Measurements from ENCODE around the gene ABHD16A. TPM values are rescaled to one million over a fixed set of nuclear protein-coding genes. Genes with fewer than 3 reads are reported as not detected.

The ABHD16A gene
- total RNA-seq = 10 to 100 TPM; 37.0 to 41.0 TPM
- polyA plus RNA-seq = 45.5 TPM

DNA sequence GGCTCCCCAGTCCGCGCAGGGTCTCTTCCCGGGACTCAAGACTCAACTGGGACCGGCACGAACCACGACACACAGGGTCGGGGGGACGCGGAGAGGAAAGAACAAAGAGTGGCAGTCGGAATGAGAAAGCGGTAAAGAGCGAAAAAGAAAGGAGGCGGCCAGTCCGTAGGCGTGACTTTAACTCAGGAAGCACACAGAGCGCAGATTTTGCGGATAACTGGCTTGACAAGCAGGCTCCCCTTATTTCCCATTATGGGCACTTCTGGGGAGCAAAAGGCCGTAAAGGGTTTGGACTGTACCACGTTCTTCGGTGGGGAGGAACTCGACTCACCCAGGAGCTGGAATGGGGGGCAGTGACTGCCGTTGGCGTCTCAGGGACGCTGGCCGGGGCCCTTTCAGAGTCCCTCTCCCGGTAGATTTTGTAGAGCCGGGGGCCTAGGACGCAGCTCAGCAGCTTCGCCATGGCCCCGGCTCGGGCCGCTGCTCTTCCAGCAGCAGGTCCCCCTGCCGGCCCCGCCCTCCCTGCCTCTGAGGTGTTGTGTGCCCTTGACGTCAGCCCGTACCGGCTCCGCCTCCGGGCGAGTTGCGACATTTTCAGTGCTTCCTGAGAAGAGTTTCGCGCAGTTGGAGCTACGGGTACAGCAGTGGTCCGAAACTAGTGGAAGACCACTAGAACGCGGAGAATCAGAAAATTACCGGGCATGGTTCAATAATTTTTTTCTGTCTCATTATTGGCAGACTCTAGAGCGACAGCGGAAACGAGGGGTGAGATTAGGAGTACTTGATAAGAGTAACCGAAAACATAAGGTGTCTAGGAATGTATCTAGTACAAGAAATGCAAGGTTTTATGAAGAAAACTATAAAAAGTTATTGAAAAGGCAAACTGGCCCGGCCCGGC lies at the start of gene ABHD16A:
ABHD16A (minus strand) TSS at position 506 of the 898 bp plus-strand sequence; CDS start at position 463, 43 bp downstream.
- H3K9me3 Mint-ChIP-seq = no peaks in the 10 kb centered on the region
- H3K27ac ChIP-seq (ENCODE audit: low read depth, low read length) = peak within 1 kb of the TSS; percentile 98
- H3K27me3 ChIP-seq (ENCODE audit: insufficient read depth, low read length, poor library complexity, severe bottlenecking) = no peaks in the 10 kb centered on the region
- peaks cover 9% of the 10 kb centered on the region for H3K36me3 ChIP-seq (ENCODE audit: insufficient read depth, low read length)
- peak within 1 kb of the TSS; percentile 88 to 100 (median 96) for H3K27ac Mint-ChIP-seq
- H3K27me3 Mint-ChIP-seq = peaks cover 0 to 1% of the 10 kb centered on the region in 2 donors
- peak; percentile 95 to 97 (median 96) for DNase-seq
- peak within 1 kb of the TSS; percentile 92 to 99 (median 96) for H3K4me3 Mint-ChIP-seq
- no peaks in the 10 kb centered on the region for H3K9me3 ChIP-seq (ENCODE audit: low read length)
- ChIA-PET CTCF (interaction anchor here (0.6 to 1.6 kb wide), 8 partner anchors 9 to 302 kb away, joined by 3 to 4 read pairs (median 3); partner anchors contain the start of gene LY6G5C), POLR2A (interaction anchor here (0.6 to 1.8 kb wide), 13 partner anchors 33 to 1057 kb away, joined by 3 to 13 read pairs (median 7); partner anchors contain the start of genes BAG6, CLIC1, CSNK2B and DXO)
- peaks cover 24% of the 10 kb centered on the region for H3K4me1 ChIP-seq (ENCODE audit: insufficient read depth, low read length)
- H3K4me3 ChIP-seq (ENCODE audit: low read length) = peak within 1 kb of the TSS; percentile 88
- peaks cover 28 to 39% (median 35%) of the 10 kb centered on the region in 3 donors for H3K4me1 Mint-ChIP-seq
- H3K36me3 Mint-ChIP-seq = peaks cover 0 to 33% (median 2%) of the 10 kb centered on the region in 3 donors

DNA sequence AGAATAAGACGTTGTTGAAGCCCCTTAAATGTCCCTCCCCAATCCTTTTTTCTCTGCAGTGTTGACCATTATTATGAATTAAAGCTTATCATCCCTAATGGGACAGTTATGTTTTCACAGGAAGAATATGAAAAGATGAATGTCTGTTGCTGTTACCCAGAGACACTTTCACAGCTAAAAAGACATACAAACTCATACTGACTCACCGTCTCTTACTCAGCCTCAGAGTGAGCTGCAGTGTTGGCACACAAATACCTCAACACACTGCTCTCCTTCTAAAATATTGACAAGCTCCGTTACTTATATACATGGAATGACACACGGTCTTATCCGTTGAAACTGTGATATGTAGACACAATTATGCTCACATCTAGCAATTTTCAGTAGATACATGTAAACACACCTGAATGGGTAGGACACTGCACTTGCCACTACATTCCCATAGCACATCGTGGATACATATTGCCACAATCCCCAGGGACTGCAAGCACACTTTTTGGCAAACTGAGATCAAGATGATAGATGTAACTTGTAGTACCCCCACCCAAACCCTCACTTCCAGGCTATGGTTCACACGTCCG lies 49.7 kb upstream of the ABHD16A start:
- Histone ChIP-seq H3K27ac (ENCODE audit: low read depth, low read length) (no peak overlapping the region), H3K27me3 (ENCODE audit: insufficient read depth, low read length, poor library complexity, severe bottlenecking) (no peaks in the 10 kb centered on the region), H3K9me3 (ENCODE audit: low read length) (no peaks in the 10 kb centered on the region), H3K36me3 (ENCODE audit: insufficient read depth, low read length) (no peaks in the 10 kb centered on the region), H3K4me3 (ENCODE audit: low read length) (no peak overlapping the region), H3K4me1 (ENCODE audit: insufficient read depth, low read length) (no peaks in the 10 kb centered on the region)
- Mint-ChIP-seq H3K36me3 (peaks cover 0 to 2% (median 0%) of the 10 kb centered on the region in 3 donors), H3K4me1 (no peaks in the 10 kb centered on the region), H3K9me3 (no peaks in the 10 kb centered on the region), H3K27me3 (no peaks in the 10 kb centered on the region), H3K4me3 (no peak overlapping the region), H3K27ac (no peak overlapping the region)
- POLR2A ChIA-PET = interaction anchor here (0.6 kb wide), 1 partner anchor 15 kb away, joined by 4 read pairs; no protein-coding TSS in a partner anchor
- DNase-seq = no peak
- CTCF ChIA-PET = no interaction called here

DNA sequence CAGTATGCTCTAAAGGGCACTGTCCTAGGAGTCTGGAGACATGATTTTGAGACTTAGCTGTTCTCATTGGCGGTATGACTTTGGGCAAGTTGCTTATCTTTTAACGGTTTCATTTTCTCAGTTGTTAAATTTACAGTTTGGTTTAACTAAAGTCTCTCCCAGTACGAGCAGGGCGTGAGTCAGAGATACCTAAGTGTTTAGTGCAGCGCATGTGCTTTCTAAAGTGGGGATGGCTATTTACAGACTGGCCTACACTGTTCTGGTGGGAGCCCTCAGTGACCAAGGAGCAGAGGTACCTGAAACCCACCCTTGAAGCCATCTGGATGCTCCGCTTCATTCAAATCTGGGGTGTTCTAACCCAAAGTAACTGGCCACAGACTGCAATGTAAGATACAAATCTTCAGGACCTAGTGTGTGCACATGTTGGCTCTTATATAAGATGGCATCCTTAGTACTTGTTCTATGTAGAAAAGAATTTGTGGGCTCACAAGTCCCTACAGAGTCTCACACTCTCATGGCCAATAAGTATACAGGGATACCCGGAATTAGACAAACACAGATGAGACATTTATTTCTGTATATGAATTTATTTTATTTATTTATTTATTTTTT lies 47.4 kb upstream of the ABHD16A start:
- POLR2A ChIA-PET = no interaction called here
- H3K27ac ChIP-seq (ENCODE audit: low read depth, low read length) = no peak overlapping the region
- Mint-ChIP-seq H3K27ac (peak overlapping the region in 1 of 8 donors; percentile 38), H3K4me3 (no peak overlapping the region), H3K9me3 (no peaks in the 10 kb centered on the region), H3K4me1 (no peaks in the 10 kb centered on the region), H3K36me3 (peaks cover 0 to 4% (median under 1%) of the 10 kb centered on the region in 3 donors), H3K27me3 (peaks cover 0 to 1% of the 10 kb centered on the region in 2 donors)
- CTCF ChIA-PET = no interaction called here
- no peaks in the 10 kb centered on the region for H3K4me1 ChIP-seq (ENCODE audit: insufficient read depth, low read length)
- DNase-seq = no peak
- H3K9me3 ChIP-seq (ENCODE audit: low read length) = no peaks in the 10 kb centered on the region
- no peaks in the 10 kb centered on the region for H3K27me3 ChIP-seq (ENCODE audit: insufficient read depth, low read length, poor library complexity, severe bottlenecking)
- H3K36me3 ChIP-seq (ENCODE audit: insufficient read depth, low read length) = no peaks in the 10 kb centered on the region
- no peak overlapping the region for H3K4me3 ChIP-seq (ENCODE audit: low read length)

DNA sequence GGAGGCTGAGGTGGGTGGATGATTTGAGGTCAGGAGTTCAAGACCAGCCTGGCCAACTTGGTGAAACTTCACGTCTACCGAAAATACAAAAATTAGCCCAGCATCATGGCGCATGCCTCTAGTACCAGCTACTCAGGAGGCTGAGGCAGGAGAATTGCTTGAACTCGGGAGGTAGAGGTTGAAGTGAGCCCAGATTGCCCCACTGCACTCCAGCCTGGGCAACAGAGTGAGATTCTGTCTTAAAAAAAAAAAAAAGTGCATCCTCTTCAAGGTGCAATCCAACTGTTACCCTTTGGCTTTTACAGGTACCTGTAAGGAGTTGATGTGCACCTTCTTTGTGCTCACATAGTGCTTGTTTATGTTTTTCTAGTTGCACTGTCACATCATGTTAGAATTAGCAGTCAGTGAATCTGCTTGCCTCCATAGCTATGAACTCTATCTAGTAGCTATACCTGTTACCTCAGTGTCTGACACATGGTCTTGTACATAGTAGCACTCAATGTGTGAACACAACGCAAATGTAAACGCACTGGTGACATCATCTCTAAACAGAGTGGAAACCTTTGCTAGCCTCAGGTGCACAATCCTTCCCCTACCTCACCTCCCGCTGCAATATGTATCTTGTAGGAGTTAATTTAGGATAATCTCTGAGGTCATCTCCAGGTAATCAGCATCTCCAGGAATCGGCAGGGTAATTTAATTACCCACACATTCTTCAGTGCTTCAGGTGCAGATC lies 46.3 kb upstream of the ABHD16A start:
- Histone ChIP-seq H3K36me3 (ENCODE audit: insufficient read depth, low read length) (no peaks in the 10 kb centered on the region), H3K27ac (ENCODE audit: low read depth, low read length) (no peak overlapping the region), H3K4me3 (ENCODE audit: low read length) (no peak overlapping the region), H3K4me1 (ENCODE audit: insufficient read depth, low read length) (no peaks in the 10 kb centered on the region), H3K9me3 (ENCODE audit: low read length) (no peaks in the 10 kb centered on the region), H3K27me3 (ENCODE audit: insufficient read depth, low read length, poor library complexity, severe bottlenecking) (no peaks in the 10 kb centered on the region)
- ChIA-PET CTCF (no interaction called here), POLR2A (no interaction called here)
- no peak for DNase-seq
- Mint-ChIP-seq H3K27ac (no peak overlapping the region), H3K36me3 (peaks cover 0 to 8% (median 2%) of the 10 kb centered on the region in 3 donors), H3K4me3 (no peak overlapping the region), H3K27me3 (peaks cover 0 to 1% of the 10 kb centered on the region in 2 donors), H3K4me1 (peaks cover 0 to 5% (median 0%) of the 10 kb centered on the region in 3 donors), H3K9me3 (no peaks in the 10 kb centered on the region)

DNA sequence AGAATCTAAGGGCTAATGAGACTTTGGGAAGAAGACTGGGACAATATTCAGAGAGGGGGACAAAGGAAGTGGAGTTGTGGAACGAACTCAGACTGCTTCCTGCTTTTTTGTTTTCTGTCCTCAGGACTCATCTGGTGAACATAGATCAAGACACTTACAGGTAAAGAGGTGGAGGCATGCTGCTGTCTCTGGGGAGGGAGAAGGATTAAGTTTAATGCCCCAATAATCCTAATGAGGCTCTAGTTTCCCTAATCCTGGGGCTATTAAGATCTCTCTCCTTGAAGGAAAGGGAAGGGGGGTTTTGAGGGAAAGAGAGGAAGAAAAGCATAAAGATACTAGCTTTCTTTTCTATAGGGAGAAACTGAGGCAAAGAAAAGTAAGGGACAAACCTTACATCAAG lies 41.3 kb upstream of the ABHD16A start:
- Histone ChIP-seq H3K36me3 (ENCODE audit: insufficient read depth, low read length) (no peaks in the 10 kb centered on the region), H3K27ac (ENCODE audit: low read depth, low read length) (peak overlapping the region; percentile 28), H3K27me3 (ENCODE audit: insufficient read depth, low read length, poor library complexity, severe bottlenecking) (no peaks in the 10 kb centered on the region), H3K9me3 (ENCODE audit: low read length) (no peaks in the 10 kb centered on the region), H3K4me3 (ENCODE audit: low read length) (no peak overlapping the region), H3K4me1 (ENCODE audit: insufficient read depth, low read length) (peaks cover 10% of the 10 kb centered on the region)
- H3K4me1 Mint-ChIP-seq = peaks cover 11 to 30% (median 16%) of the 10 kb centered on the region in 3 donors
- peaks cover 0 to 1% of the 10 kb centered on the region in 2 donors for H3K27me3 Mint-ChIP-seq
- H3K27ac Mint-ChIP-seq = no peak overlapping the region
- peaks cover 0 to 10% (median 6%) of the 10 kb centered on the region in 3 donors for H3K36me3 Mint-ChIP-seq
- ChIA-PET CTCF (interaction anchor here (1.5 kb wide), 1 partner anchor 25 kb away, joined by 5 read pairs; no protein-coding TSS in a partner anchor), POLR2A (no interaction called here)
- peak overlapping the region in 1 of 7 donors; percentile 67 for H3K4me3 Mint-ChIP-seq
- H3K9me3 Mint-ChIP-seq = no peaks in the 10 kb centered on the region
- no peak for DNase-seq

DNA sequence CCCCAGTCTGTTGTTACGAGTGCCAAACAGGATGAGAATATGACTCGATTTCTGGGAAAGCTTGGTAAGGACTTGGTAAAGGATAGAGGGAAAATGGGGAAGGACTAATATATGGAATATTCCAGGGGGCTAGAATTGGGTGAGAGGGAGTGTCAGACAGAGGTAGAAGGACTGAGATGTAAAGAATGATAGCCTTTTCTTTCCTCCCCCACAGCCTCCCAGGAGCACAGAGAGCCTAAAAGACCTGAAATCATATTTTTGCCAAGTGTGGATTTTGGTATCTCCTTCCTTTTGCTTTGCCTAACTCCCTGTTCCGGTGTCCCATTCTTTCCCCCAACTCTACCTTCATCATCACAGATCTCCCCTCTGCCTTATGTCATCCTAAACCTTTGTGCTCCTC lies 39.8 kb upstream of the ABHD16A start:
- Histone ChIP-seq H3K9me3 (ENCODE audit: low read length) (no peaks in the 10 kb centered on the region), H3K4me3 (ENCODE audit: low read length) (no peak overlapping the region), H3K27me3 (ENCODE audit: insufficient read depth, low read length, poor library complexity, severe bottlenecking) (no peaks in the 10 kb centered on the region), H3K27ac (ENCODE audit: low read depth, low read length) (no peak overlapping the region), H3K36me3 (ENCODE audit: insufficient read depth, low read length) (no peaks in the 10 kb centered on the region), H3K4me1 (ENCODE audit: insufficient read depth, low read length) (peaks cover 25% of the 10 kb centered on the region)
- peak overlapping the region in 1 of 7 donors; percentile 48 for H3K4me3 Mint-ChIP-seq
- no peaks in the 10 kb centered on the region for H3K9me3 Mint-ChIP-seq
- H3K4me1 Mint-ChIP-seq = peaks cover 27 to 45% (median 32%) of the 10 kb centered on the region in 3 donors
- DNase-seq = no peak
- ChIA-PET POLR2A (no interaction called here), CTCF (no interaction called here)
- peak overlapping the region in 1 of 8 donors; percentile 1 for H3K27ac Mint-ChIP-seq
- H3K27me3 Mint-ChIP-seq = peaks cover 0 to 1% of the 10 kb centered on the region in 2 donors
- peaks cover 0 to 10% (median 6%) of the 10 kb centered on the region in 3 donors for H3K36me3 Mint-ChIP-seq

DNA sequence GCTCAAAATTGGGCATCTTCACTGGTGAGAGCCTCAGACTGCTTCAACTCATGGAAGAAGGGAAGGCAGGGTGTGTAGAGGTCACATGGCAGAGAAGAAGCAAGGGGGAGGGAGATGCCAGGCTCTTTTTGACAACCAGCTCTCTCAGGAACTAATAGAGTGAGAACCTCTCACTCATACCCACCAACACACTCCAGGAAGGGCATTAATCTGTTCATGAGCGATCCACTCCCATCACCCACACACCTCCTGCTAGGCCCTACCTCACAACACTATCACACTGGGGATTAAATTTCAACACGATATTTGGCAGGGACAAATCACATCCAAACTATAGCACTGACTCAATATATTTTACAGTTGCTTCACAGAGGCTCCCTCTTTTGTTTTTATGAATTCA lies 38.7 kb upstream of the ABHD16A start:
- no peak for DNase-seq
- H3K27me3 Mint-ChIP-seq = no peaks in the 10 kb centered on the region
- H3K27ac Mint-ChIP-seq = peak overlapping the region in 2 of 8 donors; percentile 7 to 36
- Histone ChIP-seq H3K4me1 (ENCODE audit: insufficient read depth, low read length) (peaks cover 35% of the 10 kb centered on the region), H3K4me3 (ENCODE audit: low read length) (no peak overlapping the region), H3K27ac (ENCODE audit: low read depth, low read length) (peak overlapping the region; percentile 7), H3K36me3 (ENCODE audit: insufficient read depth, low read length) (no peaks in the 10 kb centered on the region), H3K9me3 (ENCODE audit: low read length) (no peaks in the 10 kb centered on the region), H3K27me3 (ENCODE audit: insufficient read depth, low read length, poor library complexity, severe bottlenecking) (no peaks in the 10 kb centered on the region)
- ChIA-PET CTCF (interaction anchor here (1.1 to 7.5 kb wide), 3 partner anchors 29 to 88 kb away, joined by 3 to 42 read pairs (median 4); no protein-coding TSS in a partner anchor), POLR2A (no interaction called here)
- H3K9me3 Mint-ChIP-seq = no peaks in the 10 kb centered on the region
- H3K4me3 Mint-ChIP-seq = peak overlapping the region in 6 of 7 donors; percentile 48 to 99 (median 58)
- H3K36me3 Mint-ChIP-seq = peaks cover 0 to 10% (median 4%) of the 10 kb centered on the region in 3 donors
- peaks cover 37 to 56% (median 42%) of the 10 kb centered on the region in 3 donors for H3K4me1 Mint-ChIP-seq

Data from CD8-positive, alpha-beta memory T cell (primary cell).